Uterus (tissue), 4 donors: ENCODE measurements around the gene NACA. TPM values are rescaled to one million over a fixed set of nuclear protein-coding genes. Genes with fewer than 3 reads are reported as not detected.
"Not testable (repeated sequence)": the region's sequence is repeated elsewhere in the genome, so short reads cannot be mapped to it uniquely, and the experiment has no call there.

Experiments
- DNase-seq, 2 donors: peaks; one replicate each; pipeline ENCODE4 v3.0.0-alpha.2; 2019 to 2020
- H3K27ac ChIP-seq, 2 donors: fragments of 200-600 bp; sonication (generic); 1 replicate in 1 of 2; 2 replicates in 1 of 2; pipeline ENCODE4 v1.5.1; 2016 to 2018
- H3K27me3 ChIP-seq, 2 donors: fragments of 200-600 bp; sonication (generic); one replicate each; pipeline ENCODE4 v1.5.1; 2018 to 2019; ENCODE audit warnings: control low read depth in 1 of 2
- H3K36me3 ChIP-seq, 2 donors: fragments of 200-600 bp; sonication (generic); one replicate each; pipeline ENCODE4 v1.5.1; 2019; ENCODE audit warnings: control low read depth in 1 of 2
- H3K4me1 ChIP-seq, 2 donors: fragments of 200-600 bp; sonication (generic); one replicate each; pipeline ENCODE4 v1.5.1; 2018 to 2019; ENCODE audit warnings: control low read depth in 1 of 2
- H3K4me3 ChIP-seq, 2 donors: fragments of 200-600 bp; sonication (generic); 1 replicate in 1 of 2; 2 replicates in 1 of 2; pipeline ENCODE4 v1.5.1; 2018 to 2019; ENCODE audit warnings: mild to moderate bottlenecking in 1 of 2
- H3K9me3 ChIP-seq, 2 donors: fragments of 200-600 bp; sonication (generic); one replicate each; pipeline ENCODE4 v1.5.1; 2019; ENCODE audit warnings: control low read depth in 1 of 2
- CTCF ChIP-seq, 4 experiments: fragments of 200-600 bp in 2 of 4; fragments of 450-650 bp in 2 of 4; sonication (generic) in 2 of 4; IDR thresholded peaks; one replicate each; pipeline ENCODE4 v1.5.1; 2016 to 2019; ENCODE audit warnings: antibody characterized with exemption in 4 of 4, mild to moderate bottlenecking in 2 of 4, moderate library complexity in 1 of 4
- POLR2A ChIP-seq, 2 donors: fragments of 450-650 bp; IDR thresholded peaks; one replicate each; pipeline ENCODE4 v1.6.1; 2016; ENCODE audit warnings: antibody characterized with exemption in 2 of 2, mild to moderate bottlenecking in 1 of 2, moderate library complexity in 1 of 2
- intact Hi-C: fragments of 100-400 bp; cut with DNase I; formaldehyde crosslinking; loops from one replicate; pipeline ENCODE4 v1.15.1; 2023; ENCODE audit warnings: low total_unique reads
- total RNA-seq, 4 donors: library from RNA; depleted of rRNA in 3 of 4; stranded (reverse); fragments of >200 nt in 3 of 4; gene quantifications; one replicate each; pipeline versions ENCODE4 v1.1.0 to v1.2.4, GENCODE V29; 2014 to 2023
- donor health status: DM: yes; HTN: yes; CAD: no.

Gene NACA
- total RNA-seq, 4 donors from 2014 or later, result 942 to 2,684 (median 1,304) TPM

- TF ChIP-seq POLR2A (IDR thresholded peaks at IDR 0.05), result no peak
- no peak for TF ChIP-seq CTCF (IDR thresholded peaks at IDR 0.05)
- intact Hi-C loops, result no loop called here
- H3K4me1 ChIP-seq, result no peaks in the 10 kb centered on the region
These were observed 33.7 kb upstream of the NACA start for GRCh38 chr12:56758728-56759262.

GRCh38 chr12:56757971-56758370 lies 32.9 kb upstream of the NACA start:
- H3K36me3 ChIP-seq, H3K27ac ChIP-seq, H3K9me3 ChIP-seq, intact Hi-C loops, H3K4me1 ChIP-seq, DNase-seq, H3K4me3 ChIP-seq, H3K27me3 ChIP-seq: not testable (repeated sequence)

More at GRCh38 chr12:56758728-56759262, 33.7 kb upstream of the NACA start:
- no peaks in the 10 kb centered on the region for H3K27me3 ChIP-seq
- no peak overlapping the region for H3K27ac ChIP-seq
- H3K36me3 ChIP-seq, result no peaks in the 10 kb centered on the region
- H3K4me3 ChIP-seq, result no peak overlapping the region
- no peaks in the 10 kb centered on the region for H3K9me3 ChIP-seq
- no peak for DNase-seq

GRCh38 chr12:56753566-56753965 lies 28.5 kb upstream of the NACA start:
- no peak for TF ChIP-seq CTCF (IDR thresholded peaks at IDR 0.05)
- no peak for TF ChIP-seq POLR2A (IDR thresholded peaks at IDR 0.05)
- intact Hi-C loops, result no loop called here
- H3K9me3 ChIP-seq, result no peaks in the 10 kb centered on the region
- DNase-seq, result no peak
- no peaks in the 10 kb centered on the region for H3K4me1 ChIP-seq
- no peak overlapping the region for H3K4me3 ChIP-seq
- no peaks in the 10 kb centered on the region for H3K36me3 ChIP-seq
- no peak overlapping the region for H3K27ac ChIP-seq
- no peaks in the 10 kb centered on the region for H3K27me3 ChIP-seq

- H3K27ac ChIP-seq, result peak within 1 kb of the TSS; percentile 66 to 79
These were observed 26.9 kb upstream of the NACA start, which contains the start of gene PRIM1 for GRCh38 chr12:56751712-56752598. Gene PRIM1 (minus strand): TSS chr12:56752323. CDS start chr12:56752298, 25 bp downstream.

GRCh38 chr12:56750596-56750995 lies 25.5 kb upstream of the NACA start:
- H3K36me3 ChIP-seq, H3K27me3 ChIP-seq, intact Hi-C loops: not testable (repeated sequence)

More at GRCh38 chr12:56751712-56752598, 26.9 kb upstream of the NACA start, which contains the start of gene PRIM1:
- no peaks in the 10 kb centered on the region for H3K27me3 ChIP-seq
- TF ChIP-seq POLR2A (IDR thresholded peaks at IDR 0.05) (peak; percentile 43 to 44), CTCF (IDR thresholded peaks at IDR 0.05) (peak; percentile 15 to 42 (median 21))
- peak within 1 kb of the TSS; percentile 68 to 79 for H3K4me3 ChIP-seq
- peak; percentile 73 to 84 for DNase-seq
- H3K9me3 ChIP-seq, result no peaks in the 10 kb centered on the region
- H3K36me3 ChIP-seq, result no peaks in the 10 kb centered on the region
- intact Hi-C loops, result no loop called here
- no peaks in the 10 kb centered on the region for H3K4me1 ChIP-seq

GRCh38 chr12:56749853-56750252 lies 24.8 kb upstream of the NACA start:
- Histone ChIP-seq H3K27ac (no peak overlapping the region), H3K27me3 (no peaks in the 10 kb centered on the region), H3K4me1 (no peaks in the 10 kb centered on the region), H3K4me3 (no peak overlapping the region), H3K9me3 (no peaks in the 10 kb centered on the region), H3K36me3 (no peaks in the 10 kb centered on the region)
- no peak for TF ChIP-seq POLR2A (IDR thresholded peaks at IDR 0.05)
- no peak for TF ChIP-seq CTCF (IDR thresholded peaks at IDR 0.05)
- no peak for DNase-seq
- intact Hi-C loops, result no loop called here

More at GRCh38 chr12:56750596-56750995, 25.5 kb upstream of the NACA start:
- not testable (repeated sequence) for H3K4me1 ChIP-seq, H3K27ac ChIP-seq, DNase-seq, H3K9me3 ChIP-seq, H3K4me3 ChIP-seq
